NCI-H1092 (cell line): ENCODE measurements around the gene CA5A.

Experiments
- DNase-seq: peaks from one replicate; lab custom pipeline; 2025; lab: John Stamatoyannopoulos, UW

CA5A gene

GRCh38 chr16:87963400-87963799 lies 27.1 kb upstream of the CA5A start:
- no peak for DNase-seq

- DNase-seq = no peak
Observed at GRCh38 chr16:87961623-87962022, 25.3 kb upstream of the CA5A start.

GRCh38 chr16:87960852-87961251 lies 24.5 kb upstream of the CA5A start:
- DNase-seq = no peak

- no peak for DNase-seq
Observed at GRCh38 chr16:87960296-87960695, 24.0 kb upstream of the CA5A start.

- no peak for DNase-seq
Observed at GRCh38 chr16:87959391-87959990, 23.2 kb upstream of the CA5A start.

- DNase-seq = no peak
Observed at GRCh38 chr16:87958632-87959031, 22.3 kb upstream of the CA5A start.

- no peak for DNase-seq
Observed at GRCh38 chr16:87957296-87958094, 21.2 kb upstream of the CA5A start.

GRCh38 chr16:87956365-87957231 lies 20.3 kb upstream of the CA5A start:
- no peak for DNase-seq

GRCh38 chr16:87956098-87956364 lies 19.7 kb upstream of the CA5A start:
- no peak for DNase-seq

GRCh38 chr16:87955302-87956097 lies 19.2 kb upstream of the CA5A start:
- DNase-seq = no peak

- no peak for DNase-seq
Observed at GRCh38 chr16:87954826-87955225, 18.5 kb upstream of the CA5A start.

GRCh38 chr16:87954361-87954760 lies 18.0 kb upstream of the CA5A start:
- no peak for DNase-seq

GRCh38 chr16:87953308-87954215 lies 17.2 kb upstream of the CA5A start:
- no peak for DNase-seq

- no peak for DNase-seq
Observed at GRCh38 chr16:87952751-87953150, 16.4 kb upstream of the CA5A start.

GRCh38 chr16:87951552-87952538 lies 15.5 kb upstream of the CA5A start:
- no peak for DNase-seq

GRCh38 chr16:87950765-87951551 lies 14.6 kb upstream of the CA5A start, which contains the start of gene BANP:
TSS of gene BANP (plus strand) at chr16:87951434. CDS start at chr16:87975116, 23,682 bp downstream.
- peak; percentile 98 for DNase-seq

GRCh38 chr16:87949071-87949744 lies 12.9 kb upstream of the CA5A start:
- no peak for DNase-seq

- DNase-seq = no peak
Observed at GRCh38 chr16:87948735-87949070, 12.4 kb upstream of the CA5A start.
